ENCODE data around the gene ZNF436. TPM values are rescaled to one million over a fixed set of nuclear protein-coding genes. Genes with fewer than 3 reads are reported as not detected.
A peak's percentile ranks its signal among the peaks of the same experiment; 100 is the strongest.

ZNF436 gene
- polyA plus RNA-seq, 1 donor (not counting 4 experiments of a cell fraction or from before 2014, with no cell fraction given), result 12.6 TPM

GRCh38 chr1:23393706-23394105 lies 24.1 kb upstream of the ZNF436 start:
- H3K27ac ChIP-seq (ENCODE audit: control insufficient read depth, insufficient read depth, low read length), result no peak overlapping the region
- no peaks in the 10 kb centered on the region for H3K27me3 ChIP-seq (ENCODE audit: control insufficient read depth, extremely low read depth, insufficient read depth, low read length)
- no peak for FAIRE-seq
- H3K9me1 ChIP-seq (ENCODE audit: control insufficient read depth, extremely low read depth, insufficient read depth, low read length), result no peaks in the 10 kb centered on the region
- H3K9ac ChIP-seq (ENCODE audit: control insufficient read depth, extremely low read depth, insufficient read depth, low read length), result no peak overlapping the region
- H3K9me3 ChIP-seq (ENCODE audit: control insufficient read depth, low read depth, low read length), result no peaks in the 10 kb centered on the region
- TF ChIP-seq, protein P1, sequence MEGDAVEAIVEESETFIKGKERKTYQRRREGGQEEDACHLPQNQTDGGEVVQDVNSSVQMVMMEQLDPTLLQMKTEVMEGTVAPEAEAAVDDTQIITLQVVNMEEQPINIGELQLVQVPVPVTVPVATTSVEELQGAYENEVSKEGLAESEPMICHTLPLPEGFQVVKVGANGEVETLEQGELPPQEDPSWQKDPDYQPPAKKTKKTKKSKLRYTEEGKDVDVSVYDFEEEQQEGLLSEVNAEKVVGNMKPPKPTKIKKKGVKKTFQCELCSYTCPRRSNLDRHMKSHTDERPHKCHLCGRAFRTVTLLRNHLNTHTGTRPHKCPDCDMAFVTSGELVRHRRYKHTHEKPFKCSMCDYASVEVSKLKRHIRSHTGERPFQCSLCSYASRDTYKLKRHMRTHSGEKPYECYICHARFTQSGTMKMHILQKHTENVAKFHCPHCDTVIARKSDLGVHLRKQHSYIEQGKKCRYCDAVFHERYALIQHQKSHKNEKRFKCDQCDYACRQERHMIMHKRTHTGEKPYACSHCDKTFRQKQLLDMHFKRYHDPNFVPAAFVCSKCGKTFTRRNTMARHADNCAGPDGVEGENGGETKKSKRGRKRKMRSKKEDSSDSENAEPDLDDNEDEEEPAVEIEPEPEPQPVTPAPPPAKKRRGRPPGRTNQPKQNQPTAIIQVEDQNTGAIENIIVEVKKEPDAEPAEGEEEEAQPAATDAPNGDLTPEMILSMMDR (optimal IDR thresholded peaks at IDR 0.05 in 1 of 3, IDR thresholded peaks at IDR 0.05 in 1 of 3, conservative IDR thresholded peaks at IDR 0.05 in 1 of 3; ENCODE audit: extremely low read depth in 1 of 3, insufficient read depth in 2 of 3, low read length in 3 of 3), result no peak
- TF ChIP-seq EZH2 (IDR thresholded peaks at IDR 0.05; ENCODE audit: low read length), result no peak
- no peak for DNase-seq (ENCODE audit: low read depth, low spot score)
- dilution Hi-C loops (cut with MboI; ENCODE audit: extremely low pct_ligation_motif_present, low sequenced_read_pairs), result no loop called here
- H3K79me2 ChIP-seq (ENCODE audit: control insufficient read depth, insufficient read depth, low read length), result no peaks in the 10 kb centered on the region
- no peaks in the 10 kb centered on the region for H4K20me1 ChIP-seq (ENCODE audit: control insufficient read depth, extremely low read depth, insufficient read depth, low read length)
- no peak overlapping the region for H3K4me2 ChIP-seq (ENCODE audit: control insufficient read depth, extremely low read depth, insufficient read depth, low read depth, low read length)
- no peak overlapping the region for H2AFZ ChIP-seq (ENCODE audit: control insufficient read depth, low read length)
- H3K4me1 ChIP-seq (ENCODE audit: control insufficient read depth, extremely low read depth, insufficient read depth, low read length), result peaks cover 3% of the 10 kb centered on the region
- H3K4me3 ChIP-seq (ENCODE audit: control insufficient read depth in 2 of 3, extremely low read depth in 1 of 3, insufficient read depth in 2 of 3, low read depth in 1 of 3, low read length in 3 of 3), result no peak overlapping the region
- no peaks in the 10 kb centered on the region for H3K36me3 ChIP-seq (ENCODE audit: control insufficient read depth in 2 of 2, extremely low read depth in 1 of 2, insufficient read depth in 2 of 2, low read length in 2 of 2)

DNA sequence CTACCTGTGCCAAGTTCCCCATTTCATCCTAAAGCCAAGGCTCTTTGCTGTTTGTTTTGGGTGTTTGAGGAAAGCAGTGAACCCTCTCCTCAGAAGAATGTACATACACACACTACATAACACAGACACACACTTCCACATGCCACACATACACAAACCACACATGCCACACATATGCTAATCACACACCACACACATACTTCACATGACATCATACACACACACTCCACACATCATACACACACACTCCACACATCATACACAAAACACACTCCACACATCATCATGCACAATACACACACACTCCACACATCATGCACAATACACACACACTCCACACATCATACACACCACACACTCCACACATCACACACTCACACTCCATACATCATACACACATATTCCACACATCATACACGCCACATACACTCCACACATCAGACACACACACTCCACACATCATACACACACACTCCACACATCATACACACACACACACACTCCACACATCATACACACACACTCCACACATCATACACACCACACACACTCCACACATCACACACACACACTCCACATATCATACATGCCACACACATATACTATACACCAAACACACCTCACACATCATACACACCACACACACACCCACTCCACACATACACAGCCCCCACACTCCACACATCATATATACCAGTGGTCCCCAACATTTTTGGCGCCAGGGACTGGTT lies 22.7 kb upstream of the ZNF436 start:
- Histone ChIP-seq H3K9me3 (ENCODE audit: control insufficient read depth, low read depth, low read length) (no peaks in the 10 kb centered on the region), H3K27ac (ENCODE audit: control insufficient read depth, insufficient read depth, low read length) (no peak overlapping the region), H3K36me3 (ENCODE audit: control insufficient read depth in 2 of 2, extremely low read depth in 1 of 2, insufficient read depth in 2 of 2, low read length in 2 of 2) (no peaks in the 10 kb centered on the region), H3K27me3 (ENCODE audit: control insufficient read depth, extremely low read depth, insufficient read depth, low read length) (no peaks in the 10 kb centered on the region), H3K9ac (ENCODE audit: control insufficient read depth, extremely low read depth, insufficient read depth, low read length) (no peak overlapping the region), H3K4me3 (ENCODE audit: control insufficient read depth in 2 of 3, extremely low read depth in 1 of 3, insufficient read depth in 2 of 3, low read depth in 1 of 3, low read length in 3 of 3) (no peak overlapping the region), H3K9me1 (ENCODE audit: control insufficient read depth, extremely low read depth, insufficient read depth, low read length) (no peaks in the 10 kb centered on the region), H2AFZ (ENCODE audit: control insufficient read depth, low read length) (no peak overlapping the region), H3K4me2 (ENCODE audit: control insufficient read depth, extremely low read depth, insufficient read depth, low read depth, low read length) (no peak overlapping the region), H4K20me1 (ENCODE audit: control insufficient read depth, extremely low read depth, insufficient read depth, low read length) (no peaks in the 10 kb centered on the region), H3K79me2 (ENCODE audit: control insufficient read depth, insufficient read depth, low read length) (no peaks in the 10 kb centered on the region), H3K4me1 (ENCODE audit: control insufficient read depth, extremely low read depth, insufficient read depth, low read length) (peaks cover 3% of the 10 kb centered on the region)
- FAIRE-seq (peak; percentile 59), DNase-seq (ENCODE audit: low read depth, low spot score) (no peak)
- TF ChIP-seq, protein P1 (optimal IDR thresholded peaks at IDR 0.05 in 1 of 3, IDR thresholded peaks at IDR 0.05 in 1 of 3, conservative IDR thresholded peaks at IDR 0.05 in 1 of 3; ENCODE audit: extremely low read depth in 1 of 3, insufficient read depth in 2 of 3, low read length in 3 of 3), result no peak
- TF ChIP-seq EZH2 (IDR thresholded peaks at IDR 0.05; ENCODE audit: low read length), result no peak
- dilution Hi-C loops (cut with MboI; ENCODE audit: extremely low pct_ligation_motif_present, low sequenced_read_pairs), result no loop called here
